Cardiac septum (tissue), 1 donor: ENCODE results near the gene RFX8. TPM values are rescaled to one million over a fixed set of nuclear protein-coding genes. Genes with fewer than 3 reads are reported as not detected.
"Not testable (repeated sequence)": the region's sequence is repeated elsewhere in the genome, so short reads cannot be mapped to it uniquely, and the experiment has no call there.

Experiments used
- DNase-seq: peaks from one replicate; pipeline ENCODE4 v3.0.0-alpha.2; 2020; ENCODE audit warnings: low spot score
- intact Hi-C: fragments of 100-400 bp; cut with DNase I; formaldehyde crosslinking; loops from one replicate; pipeline ENCODE4 v1.14.0; 2022
- total RNA-seq: library from RNA; stranded (reverse); fragmentation: NEBNext Ultra II Directional; extraction: Animal tissue kit (Norgen Biotek cat#: 25700); gene quantifications from one replicate; pipeline ENCODE4 v1.2.1, GENCODE V29; 2021
- donor health status: DM: no; HTN: no; CAD: no.

Gene RFX8
- total RNA-seq, 1 donor from 2014 or later: not detected

- intact Hi-C loops: no loop called here
- DNase-seq: no peak
These were observed 112.6 kb downstream of the RFX8 start for GRCh38 chr2:101362316-101362715.

GRCh38 chr2:101361522-101361921, 113.4 kb downstream of the RFX8 start:
- intact Hi-C loops: no loop called here
- DNase-seq: no peak

GRCh38 chr2:101361121-101361520, 113.8 kb downstream of the RFX8 start:
- no peak for DNase-seq
- intact Hi-C loops: no loop called here

GRCh38 chr2:101360232-101360631, 114.7 kb downstream of the RFX8 start:
- DNase-seq: no peak
- intact Hi-C loops: no loop called here

GRCh38 chr2:101359410-101359954, 115.4 kb downstream of the RFX8 start:
- intact Hi-C loops: no loop called here
- no peak for DNase-seq

- intact Hi-C loops: no loop called here
- no peak for DNase-seq
These were observed 117.5 kb downstream of the RFX8 start for GRCh38 chr2:101357376-101357775.

GRCh38 chr2:101356521-101356920, 118.4 kb downstream of the RFX8 start:
- DNase-seq: no peak
- intact Hi-C loops: no loop called here

- intact Hi-C loops: no loop called here
- DNase-seq: no peak
These were observed 118.9 kb downstream of the RFX8 start for GRCh38 chr2:101356055-101356454.

GRCh38 chr2:101355401-101356054, 119.4 kb downstream of the RFX8 start:
- intact Hi-C loops: no loop called here
- no peak for DNase-seq

- intact Hi-C loops: no loop called here
- no peak for DNase-seq
These were observed 120.2 kb downstream of the RFX8 start for GRCh38 chr2:101354420-101355311.

GRCh38 chr2:101352631-101353030, 122.3 kb downstream of the RFX8 start:
- intact Hi-C loops, DNase-seq: not testable (repeated sequence)

GRCh38 chr2:101351207-101351606, 123.7 kb downstream of the RFX8 start:
- intact Hi-C loops: no loop called here

GRCh38 chr2:101349893-101350662, 124.8 kb downstream of the RFX8 start:
- DNase-seq: no peak
- intact Hi-C loops: loop anchor here (10.0 kb wide), 2 partner anchors 65 to 175 kb away; no protein-coding TSS in a partner anchor

More at GRCh38 chr2:101351207-101351606, 123.7 kb downstream of the RFX8 start:
- no peak for DNase-seq

GRCh38 chr2:101348883-101349282, 126.0 kb downstream of the RFX8 start:
- no peak for DNase-seq
- intact Hi-C loops: loop anchor here (10.0 kb wide), 2 partner anchors 66 to 176 kb away; no protein-coding TSS in a partner anchor

Other genes with a start within 250 kb of the RFX8 start
- 46.2 TPM for gene CNOT11, start 222.2 kb downstream of the RFX8 start, total RNA-seq
- 22.1 TPM for gene RNF149, start 166.4 kb downstream of the RFX8 start, total RNA-seq
- gene CREG2, start 87.6 kb downstream of the RFX8 start, total RNA-seq: 0.81 TPM
- gene MAP4K4, start 222.6 kb upstream of the RFX8 start, total RNA-seq: 135 TPM